Measurements from ENCODE around the gene SFTPD. TPM values are rescaled to one million over a fixed set of nuclear protein-coding genes. Genes with fewer than 3 reads are reported as not detected.

The SFTPD gene
- total RNA-seq, 1 experiment from 2014 or later, result 0.24 TPM

DNA sequence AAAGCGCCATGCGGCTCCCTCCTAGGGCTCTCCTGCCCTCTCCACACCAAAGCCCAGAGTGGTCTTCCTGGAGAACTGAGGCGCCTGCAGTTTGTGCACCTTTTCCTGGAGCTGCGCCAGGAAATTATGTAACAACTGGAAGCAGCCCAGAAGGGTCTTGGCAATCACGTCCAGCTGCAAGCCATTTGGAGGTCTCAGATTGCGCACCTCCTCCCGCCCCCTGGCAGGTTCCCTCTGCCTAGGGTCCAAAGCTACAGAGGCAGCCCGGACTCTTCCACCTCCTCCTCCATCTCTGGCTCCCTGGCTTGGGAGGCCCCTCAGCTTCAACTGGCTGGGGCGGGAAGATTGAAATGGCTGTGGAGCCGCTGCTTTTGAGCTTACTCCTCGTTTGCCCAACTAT lies 34.0 kb upstream of the SFTPD start:
- no peak overlapping the region for H3K56ac ChIP-seq (ENCODE audit: insufficient read length, low read depth, low read length)
- H3K18ac ChIP-seq (ENCODE audit: insufficient read length, low read depth, low read length), result no peak overlapping the region
- H4K8ac ChIP-seq (replicated peaks; ENCODE audit: insufficient read length, low read depth, low read length), result no peak overlapping the region
- peaks cover 6% of the 10 kb centered on the region for H3K23me2 ChIP-seq (ENCODE audit: insufficient read length, low read depth, low read length, poor library complexity, severe bottlenecking)
- peaks cover 2% of the 10 kb centered on the region; the same call in 1 of the 2 replicates for H3K27me3 ChIP-seq (ENCODE audit: insufficient read depth, low read length)
- no peaks in the 10 kb centered on the region for H3K79me1 ChIP-seq (ENCODE audit: insufficient read depth, low read depth, low read length, poor library complexity, severe bottlenecking)
- Mint-ChIP-seq H3K27me3 (ENCODE audit: low read depth) (peaks cover 71% of the 10 kb centered on the region), H3K27ac (no peak overlapping the region; a peak in 1 of 7 replicates), H3K4me1 (peaks cover 22 to 24% of the 10 kb centered on the region in 2 experiments), H3K36me3 (ENCODE audit: insufficient read depth in 1 of 3, low read depth in 3 of 3) (no peaks in the 10 kb centered on the region), H3K4me3 (peak overlapping the region; percentile 48 to 68), H3K9me3 (no peaks in the 10 kb centered on the region)
- no peak overlapping the region for H2BK15ac ChIP-seq (ENCODE audit: low read depth, low read length)
- peaks cover 2% of the 10 kb centered on the region; the same call in 1 of the 2 replicates for H3K4me1 ChIP-seq (ENCODE audit: insufficient read depth, low read length)
- no peak overlapping the region for H4K91ac ChIP-seq (ENCODE audit: insufficient read length, low read depth, low read length)
- H2BK12ac ChIP-seq (ENCODE audit: insufficient read length, low read depth, low read length), result no peak overlapping the region
- H3T11ph ChIP-seq (ENCODE audit: low read length), result no peak overlapping the region
- H3K14ac ChIP-seq (ENCODE audit: insufficient read depth, low read length), result no peak overlapping the region
- peak; percentile 29 for DNase-seq
- H4K20me1 ChIP-seq (ENCODE audit: control insufficient read depth, insufficient read depth, insufficient read length), result no peaks in the 10 kb centered on the region
- no peak for TF ChIP-seq CTCF (conservative IDR thresholded peaks at IDR 0.05)
- no peak overlapping the region for H3K4me2 ChIP-seq (ENCODE audit: insufficient read depth, insufficient read length, low read length)
- H3K27ac ChIP-seq (ENCODE audit: insufficient read length, low read depth, low read length), result no peak overlapping the region
- WGBS (ENCODE audit: extremely low coverage, insufficient read length, low lambda C conversion rate), result no CpG with 5 or more reads among the region's 11 CpGs
- H2BK20ac ChIP-seq (ENCODE audit: low read depth, low read length, poor library complexity, severe bottlenecking), result no peak overlapping the region
- no peak overlapping the region for H3K4ac ChIP-seq (ENCODE audit: low read depth, low read length)
- no peak overlapping the region for H4K5ac ChIP-seq (ENCODE audit: insufficient read length, low read depth, low read length)
- H3K79me2 ChIP-seq (ENCODE audit: insufficient read depth, low read length), result no peaks in the 10 kb centered on the region
- H2AK5ac ChIP-seq (ENCODE audit: insufficient read length, low read length), result no peak overlapping the region
- no peak overlapping the region for H2BK120ac ChIP-seq (ENCODE audit: low read depth, low read length, poor library complexity, severe bottlenecking)
- no peak overlapping the region for H2BK5ac ChIP-seq (ENCODE audit: insufficient read length, low read length)
- no peak overlapping the region for H2AFZ ChIP-seq (ENCODE audit: low read length)
- no peak overlapping the region for H3K23ac ChIP-seq (ENCODE audit: insufficient read length, low read depth, low read length)
- H3K9me3 ChIP-seq (ENCODE audit: control insufficient read depth, low read depth, low read length), result no peaks in the 10 kb centered on the region
- no peak overlapping the region for H3K9ac ChIP-seq (ENCODE audit: extremely low read depth, insufficient read length, low read length)
